WTC11 (cell line): ENCODE data around the gene TSPAN33. TPM values are rescaled to one million over a fixed set of nuclear protein-coding genes. Genes with fewer than 3 reads are reported as not detected.
A peak's percentile ranks its signal among the peaks of the same experiment; 100 is the strongest.
"Not testable (repeated sequence)": the region's sequence is repeated elsewhere in the genome, so short reads cannot be mapped to it uniquely, and the experiment has no call there.

Experiments
- ATAC-seq: fragments of 200-7000 bp; cut with Tn5 transposase; 2 replicates; pipeline ENCODE4 v1.10.0; 2021; ENCODE audit warnings: mild to moderate bottlenecking, moderate library complexity
- CTCF ChIA-PET: fragments of 300-600 bp; sonication (Branson Sonifier 250); formaldehyde crosslinking; loops from one replicate; lab custom pipeline; 2021; ENCODE audit warnings: antibody characterized with exemption; lab: Charles Lee
- POLR2A ChIA-PET: fragments of 350-600 bp; sonication (Branson Sonifier 250); formaldehyde crosslinking; loops from one replicate; lab custom pipeline; 2021; ENCODE audit warnings: antibody characterized with exemption; lab: Charles Lee
- DNase-seq: peaks from one replicate; pipeline ENCODE4 v3.0.0; 2021; ENCODE audit warnings: low spot score
- H3K27ac Mint-ChIP-seq: 2 replicates; pipeline ENCODE4 v1.8.0; 2021; ENCODE audit warnings: mixed read lengths
- H3K27me3 Mint-ChIP-seq: 2 replicates; pipeline ENCODE4 v1.8.0; 2021; ENCODE audit warnings: low read depth, mild to moderate bottlenecking, moderate library complexity, mixed read lengths
- H3K36me3 Mint-ChIP-seq: 2 replicates; pipeline ENCODE4 v1.8.0; 2021; ENCODE audit warnings: mixed read lengths
- H3K4me1 Mint-ChIP-seq: 2 replicates; pipeline ENCODE4 v1.8.0; 2022; ENCODE audit warnings: mixed read lengths
- H3K4me3 Mint-ChIP-seq: 2 replicates; pipeline ENCODE4 v1.8.0; 2021; ENCODE audit warnings: mild to moderate bottlenecking, moderate library complexity, mixed read lengths
- H3K9me3 Mint-ChIP-seq: 2 replicates; pipeline ENCODE4 v1.8.0; 2021; ENCODE audit warnings: mixed read lengths
- KAT7 ChIP-seq: sonication (generic); formaldehyde crosslinking; IDR thresholded peaks from 2 replicates; pipeline ENCODE4 v1.8.1; 2023; ENCODE audit warnings: missing genetic modification reagents, mild to moderate bottlenecking, borderline replicate concordance
- ZNF263 ChIP-seq: sonication (generic); formaldehyde crosslinking; IDR thresholded peaks from 2 replicates; pipeline ENCODE4 v1.8.1; 2022; ENCODE audit warnings: low read depth, mild to moderate bottlenecking, moderate library complexity, missing genetic modification reagents
- total RNA-seq: library from RNA; stranded (reverse); gene quantifications from 3 replicates; pipeline ENCODE4 v1.2.3, GENCODE V29; 2021
- TF ChIP-seq, protein P1 (sequence below): fragments of 200-600 bp; IDR thresholded peaks from 2 replicates; pipeline ENCODE4 v1.8.0; 2022; ENCODE audit warnings: antibody characterized with exemption
- TF ChIP-seq, protein P2 (sequence below): sonication (generic); formaldehyde crosslinking; IDR thresholded peaks from 2 replicates; pipeline ENCODE4 v1.8.0; 2022; ENCODE audit warnings: missing genetic modification reagents

TSPAN33 gene
- total RNA-seq, 1 experiment from 2014 or later: 30.0 TPM

DNA sequence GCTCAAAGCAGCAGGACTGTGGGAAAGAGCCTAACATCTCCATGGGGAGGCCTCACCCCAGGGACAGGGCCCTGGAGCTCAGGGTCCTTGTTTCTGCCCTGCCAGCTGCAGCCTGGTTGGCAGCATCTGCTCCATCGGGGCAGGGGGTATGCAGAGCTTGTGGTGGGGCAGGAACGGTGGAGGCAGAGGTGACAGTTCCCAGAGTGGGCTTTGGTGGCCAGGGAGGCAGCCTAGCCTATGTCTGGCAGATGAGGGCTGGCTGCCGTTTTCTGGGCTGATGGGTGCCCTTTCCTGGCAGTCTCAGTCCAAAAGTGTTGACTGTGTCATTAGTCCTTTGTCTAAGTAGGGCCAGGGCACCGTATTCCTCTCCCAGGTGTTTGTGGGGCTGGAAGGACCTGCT lies 68.1 kb downstream of the TSPAN33 start:
- Mint-ChIP-seq H3K4me1 (0 out of 2 replicates have a peak, but pooled peaks cover 5% of the 10 kb centered on the region), H3K27me3 (no peaks in the 10 kb centered on the region; the same call in 1 of the 2 replicates), H3K36me3 (peaks cover 40% of the 10 kb centered on the region), H3K9me3 (peaks cover 13% of the 10 kb centered on the region), H3K4me3 (no peak overlapping the region), H3K27ac (no peak overlapping the region)
- DNase-seq: no peak
- TF ChIP-seq, protein P1, sequence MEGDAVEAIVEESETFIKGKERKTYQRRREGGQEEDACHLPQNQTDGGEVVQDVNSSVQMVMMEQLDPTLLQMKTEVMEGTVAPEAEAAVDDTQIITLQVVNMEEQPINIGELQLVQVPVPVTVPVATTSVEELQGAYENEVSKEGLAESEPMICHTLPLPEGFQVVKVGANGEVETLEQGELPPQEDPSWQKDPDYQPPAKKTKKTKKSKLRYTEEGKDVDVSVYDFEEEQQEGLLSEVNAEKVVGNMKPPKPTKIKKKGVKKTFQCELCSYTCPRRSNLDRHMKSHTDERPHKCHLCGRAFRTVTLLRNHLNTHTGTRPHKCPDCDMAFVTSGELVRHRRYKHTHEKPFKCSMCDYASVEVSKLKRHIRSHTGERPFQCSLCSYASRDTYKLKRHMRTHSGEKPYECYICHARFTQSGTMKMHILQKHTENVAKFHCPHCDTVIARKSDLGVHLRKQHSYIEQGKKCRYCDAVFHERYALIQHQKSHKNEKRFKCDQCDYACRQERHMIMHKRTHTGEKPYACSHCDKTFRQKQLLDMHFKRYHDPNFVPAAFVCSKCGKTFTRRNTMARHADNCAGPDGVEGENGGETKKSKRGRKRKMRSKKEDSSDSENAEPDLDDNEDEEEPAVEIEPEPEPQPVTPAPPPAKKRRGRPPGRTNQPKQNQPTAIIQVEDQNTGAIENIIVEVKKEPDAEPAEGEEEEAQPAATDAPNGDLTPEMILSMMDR: no peak
- CTCF ChIA-PET: interaction anchor here (1.5 to 3.2 kb wide), 3 partner anchors 10 to 222 kb away, joined by 4 to 45 read pairs (median 5); partner anchors contain the start of gene STRIP2
- no peak for ATAC-seq
- POLR2A ChIA-PET: no interaction called here

DNA sequence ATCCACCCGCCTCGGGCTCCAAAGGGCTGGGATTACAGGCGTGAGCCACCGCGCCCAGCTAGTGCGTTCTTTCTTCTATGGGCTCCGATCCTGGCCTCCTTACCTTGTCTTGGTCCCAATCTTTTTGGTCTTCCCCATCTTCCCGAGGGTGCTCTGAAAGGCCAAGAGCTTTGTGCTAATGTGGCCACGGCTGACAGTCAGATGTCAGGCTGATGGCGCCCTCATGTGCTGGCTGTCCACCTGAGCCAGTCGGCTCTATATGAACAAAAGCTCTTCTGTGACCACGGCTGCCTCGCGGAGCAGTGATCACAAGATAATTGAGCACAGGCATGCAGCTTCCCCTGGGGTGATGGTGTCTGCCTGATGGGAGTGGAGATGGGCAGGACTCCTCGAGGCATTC lies 69.3 kb downstream of the TSPAN33 start:
- Mint-ChIP-seq H3K36me3 (peaks cover 39% of the 10 kb centered on the region), H3K27me3 (no peaks in the 10 kb centered on the region; the same call in 1 of the 2 replicates), H3K4me1 (0 out of 2 replicates have a peak, but pooled peaks cover 5% of the 10 kb centered on the region), H3K4me3 (no peak overlapping the region), H3K27ac (peak overlapping the region; percentile 58), H3K9me3 (peaks cover 13% of the 10 kb centered on the region)
- POLR2A ChIA-PET: interaction anchor here (0.5 to 1.0 kb wide), 2 partner anchors 45 to 66 kb away, joined by 4 to 5 read pairs; no protein-coding TSS in a partner anchor
- TF ChIP-seq KAT7 (CRISPR knock-in tag) (no peak), ZNF263 (CRISPR knock-in tag) (peak; percentile 53; the same call in 1 of the 2 replicates)
- TF ChIP-seq, protein P2, sequence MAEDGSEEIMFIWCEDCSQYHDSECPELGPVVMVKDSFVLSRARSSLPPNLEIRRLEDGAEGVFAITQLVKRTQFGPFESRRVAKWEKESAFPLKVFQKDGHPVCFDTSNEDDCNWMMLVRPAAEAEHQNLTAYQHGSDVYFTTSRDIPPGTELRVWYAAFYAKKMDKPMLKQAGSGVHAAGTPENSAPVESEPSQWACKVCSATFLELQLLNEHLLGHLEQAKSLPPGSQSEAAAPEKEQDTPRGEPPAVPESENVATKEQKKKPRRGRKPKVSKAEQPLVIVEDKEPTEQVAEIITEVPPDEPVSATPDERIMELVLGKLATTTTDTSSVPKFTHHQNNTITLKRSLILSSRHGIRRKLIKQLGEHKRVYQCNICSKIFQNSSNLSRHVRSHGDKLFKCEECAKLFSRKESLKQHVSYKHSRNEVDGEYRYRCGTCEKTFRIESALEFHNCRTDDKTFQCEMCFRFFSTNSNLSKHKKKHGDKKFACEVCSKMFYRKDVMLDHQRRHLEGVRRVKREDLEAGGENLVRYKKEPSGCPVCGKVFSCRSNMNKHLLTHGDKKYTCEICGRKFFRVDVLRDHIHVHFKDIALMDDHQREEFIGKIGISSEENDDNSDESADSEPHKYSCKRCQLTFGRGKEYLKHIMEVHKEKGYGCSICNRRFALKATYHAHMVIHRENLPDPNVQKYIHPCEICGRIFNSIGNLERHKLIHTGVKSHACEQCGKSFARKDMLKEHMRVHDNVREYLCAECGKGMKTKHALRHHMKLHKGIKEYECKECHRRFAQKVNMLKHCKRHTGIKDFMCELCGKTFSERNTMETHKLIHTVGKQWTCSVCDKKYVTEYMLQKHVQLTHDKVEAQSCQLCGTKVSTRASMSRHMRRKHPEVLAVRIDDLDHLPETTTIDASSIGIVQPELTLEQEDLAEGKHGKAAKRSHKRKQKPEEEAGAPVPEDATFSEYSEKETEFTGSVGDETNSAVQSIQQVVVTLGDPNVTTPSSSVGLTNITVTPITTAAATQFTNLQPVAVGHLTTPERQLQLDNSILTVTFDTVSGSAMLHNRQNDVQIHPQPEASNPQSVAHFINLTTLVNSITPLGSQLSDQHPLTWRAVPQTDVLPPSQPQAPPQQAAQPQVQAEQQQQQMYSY (CRISPR knock-in tag): peak; percentile 82
- peak; percentile 63 for ATAC-seq
- CTCF ChIA-PET: interaction anchor here (0.5 to 3.2 kb wide), 42 partner anchors 8 to 801 kb away, joined by 3 to 45 read pairs (median 5); partner anchors contain the start of genes AHCYL2, SMO, STRIP2 and TNPO3
- peak; percentile 68 for DNase-seq

DNA sequence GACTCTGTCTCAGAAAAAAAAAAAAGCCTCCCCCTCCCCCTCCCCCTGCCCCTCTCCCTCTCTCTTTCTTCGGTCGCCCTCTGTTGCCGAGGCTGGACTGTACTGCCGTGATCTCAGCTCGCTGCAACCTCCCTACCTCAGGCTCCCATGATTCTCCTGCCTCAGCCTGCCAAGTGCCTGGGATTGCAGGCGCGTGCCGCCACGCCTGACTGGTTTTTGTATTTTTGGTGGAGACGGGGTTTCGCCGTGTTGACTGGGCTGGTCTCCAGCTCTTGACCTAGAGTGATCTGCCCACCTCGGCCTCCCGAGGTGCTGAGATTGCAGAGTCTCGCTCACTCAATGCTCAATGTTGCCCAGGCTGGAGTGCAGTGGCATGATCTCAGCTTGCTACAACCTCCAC lies 71.2 kb downstream of the TSPAN33 start:
- Mint-ChIP-seq H3K9me3 (peaks cover 13% of the 10 kb centered on the region), H3K36me3 (peaks cover 27% of the 10 kb centered on the region)
- POLR2A ChIA-PET, DNase-seq, H3K27ac Mint-ChIP-seq, H3K27me3 Mint-ChIP-seq, H3K4me3 Mint-ChIP-seq, CTCF ChIA-PET, H3K4me1 Mint-ChIP-seq, ATAC-seq: not testable (repeated sequence)

DNA sequence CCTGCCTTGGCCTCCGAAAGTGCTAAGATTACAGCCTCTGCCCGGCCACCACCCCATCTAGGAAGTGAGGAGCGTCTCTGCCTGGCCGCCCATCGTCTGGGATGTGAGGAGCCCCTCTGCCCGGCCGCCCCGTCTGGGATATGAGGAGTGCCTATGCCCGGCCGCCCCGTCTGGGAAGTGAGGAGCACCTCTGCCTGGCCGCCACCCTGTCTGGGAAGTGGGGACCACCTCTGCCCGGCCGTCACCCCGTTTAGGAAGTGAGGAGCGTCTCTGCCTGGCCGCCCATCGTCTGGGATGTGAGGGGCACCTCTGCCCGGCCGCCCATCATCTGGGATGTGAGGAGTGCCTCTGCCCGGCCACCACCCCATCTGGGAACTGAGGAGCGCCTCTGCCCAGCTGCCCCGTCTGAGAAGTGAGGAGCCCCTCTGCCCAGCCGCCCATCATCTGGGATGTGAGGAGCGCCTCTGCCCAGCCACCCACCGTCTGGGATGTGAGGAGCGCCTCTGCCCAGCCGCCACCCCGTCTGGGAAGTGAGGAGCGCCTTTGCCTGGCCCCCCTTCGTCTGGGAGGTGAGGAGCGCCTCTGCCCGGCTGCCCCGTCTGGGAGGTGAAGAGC lies 71.7 kb downstream of the TSPAN33 start:
- H3K27ac Mint-ChIP-seq, H3K4me1 Mint-ChIP-seq, H3K27me3 Mint-ChIP-seq, POLR2A ChIA-PET, CTCF ChIA-PET, ATAC-seq, H3K4me3 Mint-ChIP-seq, DNase-seq: not testable (repeated sequence)
- Mint-ChIP-seq H3K36me3 (peaks cover 24% of the 10 kb centered on the region), H3K9me3 (peaks cover 13% of the 10 kb centered on the region)

DNA sequence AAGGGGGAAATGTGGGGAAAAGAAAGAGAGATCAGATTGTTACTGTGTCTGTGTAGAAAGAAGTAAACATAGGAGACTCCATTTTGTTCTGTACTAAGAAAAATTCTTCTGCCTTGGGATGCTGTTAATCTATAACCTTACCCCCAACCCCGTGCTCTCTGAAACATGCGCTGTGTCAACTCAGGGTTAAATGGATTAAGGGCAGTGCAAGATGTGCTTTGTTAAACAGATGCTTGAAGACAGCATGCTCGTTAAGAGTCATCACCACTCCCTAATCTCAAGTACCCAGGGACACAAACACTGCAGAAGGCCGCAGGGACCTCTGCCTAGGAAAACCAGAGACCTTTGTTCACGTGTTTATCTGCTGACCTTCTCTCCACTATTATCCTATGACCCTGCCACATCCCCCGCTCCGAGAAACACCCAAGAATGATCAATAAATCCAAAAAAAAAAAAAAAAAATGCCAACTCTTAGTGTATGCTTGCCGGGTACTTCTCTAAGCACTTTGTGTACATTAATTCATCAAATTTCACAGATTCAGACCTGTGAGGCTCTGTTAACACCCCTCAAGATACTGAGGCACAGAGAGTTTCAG lies 72.4 kb downstream of the TSPAN33 start:
- CTCF ChIA-PET: interaction anchor here (0.6 to 2.5 kb wide), 3 partner anchors 53 to 184 kb away, joined by 4 to 46 read pairs (median 19); no protein-coding TSS in a partner anchor
- POLR2A ChIA-PET, H3K27ac Mint-ChIP-seq, ATAC-seq, H3K4me3 Mint-ChIP-seq, H3K27me3 Mint-ChIP-seq, DNase-seq, H3K4me1 Mint-ChIP-seq: not testable (repeated sequence)
- peaks cover 13% of the 10 kb centered on the region for H3K9me3 Mint-ChIP-seq
- peaks cover 23% of the 10 kb centered on the region for H3K36me3 Mint-ChIP-seq
